HPDE6-E6E7 (cell line): Measurements from ENCODE around the gene COG3.

ENCODE experiments used
- DNase-seq: peaks from one replicate; pipeline ENCODE4 v3.0.0; 2011; ENCODE audit warnings: missing footprints; ENCODE audit errors: extremely low spot score

Gene COG3

GRCh38 chr13:45446181-45446580 lies 18.6 kb upstream of the COG3 start:
- DNase-seq = no peak

GRCh38 chr13:45447050-45447661 lies 17.6 kb upstream of the COG3 start:
- no peak for DNase-seq

- DNase-seq = no peak
These were observed 15.7 kb upstream of the COG3 start for GRCh38 chr13:45448965-45449559.

DNA sequence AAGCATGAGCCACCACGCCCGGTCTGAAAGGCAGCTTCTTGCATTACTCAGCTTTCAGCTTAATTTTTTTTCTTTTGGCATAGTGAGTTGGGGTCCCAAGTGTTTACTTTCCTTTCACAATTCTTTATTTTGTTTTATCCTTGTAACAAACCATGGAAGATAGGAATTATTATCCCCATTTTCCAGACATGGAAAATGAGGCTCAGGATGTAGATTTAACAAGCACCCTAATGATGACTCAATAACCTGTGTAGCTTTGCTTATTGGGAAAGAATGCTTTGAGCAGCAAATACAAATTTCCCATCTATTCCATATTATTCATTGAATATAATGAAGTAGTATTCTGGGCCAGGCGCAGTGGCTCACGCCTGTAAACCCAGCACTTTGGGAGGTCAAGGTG lies 13.5 kb upstream of the COG3 start:
- no peak for DNase-seq

GRCh38 chr13:45454204-45454603 lies 10.5 kb upstream of the COG3 start:
- DNase-seq = no peak

GRCh38 chr13:45456196-45456972 lies 8.4 kb upstream of the COG3 start:
- DNase-seq = no peak

DNA sequence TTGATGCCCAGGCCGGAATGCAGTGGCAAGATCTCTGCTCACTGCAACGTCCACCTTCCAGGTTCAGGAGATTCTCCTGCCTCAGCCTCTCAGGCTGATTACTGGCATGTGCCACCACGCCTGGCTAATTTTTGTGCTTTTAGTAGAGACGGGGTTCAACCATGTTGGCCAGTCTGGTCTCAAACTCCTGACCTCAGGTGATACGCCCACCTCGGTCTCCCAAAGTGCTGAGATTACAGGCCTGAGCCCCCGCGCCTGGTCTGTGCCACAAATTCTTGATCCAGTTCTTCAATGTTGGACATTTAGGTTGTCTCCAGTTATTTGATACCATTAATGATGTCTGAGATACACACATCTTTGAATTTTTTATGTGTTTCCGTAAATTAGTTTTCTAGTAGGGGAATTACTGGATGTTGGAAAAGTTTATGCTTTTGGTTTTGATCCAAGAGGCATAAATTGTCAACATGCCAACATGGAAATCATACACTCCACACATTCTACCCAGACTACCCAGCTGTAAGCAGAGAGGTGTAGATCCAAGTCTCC lies 525 bp upstream of the COG3 start:
- DNase-seq = no peak

DNA sequence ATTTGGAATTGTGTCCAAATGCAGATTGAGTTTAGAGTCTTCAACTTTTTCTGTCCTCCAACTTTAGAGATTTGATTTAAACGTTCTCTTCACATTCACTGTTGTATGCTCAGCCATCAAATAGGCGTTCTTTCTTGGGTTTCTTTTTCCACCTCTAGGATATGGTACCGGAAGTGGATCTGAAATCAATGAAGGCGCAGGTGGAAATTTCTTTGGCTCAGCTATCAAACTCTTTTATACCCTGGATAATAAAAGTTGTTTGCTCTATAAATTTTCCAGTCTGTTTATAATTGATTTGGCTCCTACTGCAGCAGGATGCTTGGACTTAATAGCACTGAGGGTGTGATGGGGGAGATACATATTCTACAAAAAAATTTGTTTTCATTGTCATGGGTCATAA lies 1.6 kb downstream of the COG3 start:
- no peak for DNase-seq

DNA sequence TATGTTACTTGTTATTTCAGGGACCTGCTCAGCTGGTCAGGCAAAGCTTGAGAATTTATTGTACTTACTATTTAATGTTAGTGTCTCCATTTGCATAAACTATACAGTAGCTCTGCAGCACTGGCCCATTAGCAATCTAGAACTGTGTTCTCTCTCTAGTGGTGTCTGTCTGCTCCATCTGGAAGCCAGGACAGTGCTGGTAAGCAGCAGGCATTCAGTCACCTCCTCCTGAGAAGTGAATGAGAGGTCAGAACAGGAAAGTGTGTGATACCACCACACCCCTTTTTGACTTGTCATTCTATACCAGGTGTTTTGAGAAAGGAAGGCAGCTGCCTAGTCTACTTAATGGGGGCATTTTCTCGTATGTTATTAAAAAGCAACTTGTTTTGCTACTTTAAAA lies 3.9 kb downstream of the COG3 start:
- DNase-seq = no peak

GRCh38 chr13:45472171-45472705 lies 7.5 kb downstream of the COG3 start:
- DNase-seq = no peak

DNA sequence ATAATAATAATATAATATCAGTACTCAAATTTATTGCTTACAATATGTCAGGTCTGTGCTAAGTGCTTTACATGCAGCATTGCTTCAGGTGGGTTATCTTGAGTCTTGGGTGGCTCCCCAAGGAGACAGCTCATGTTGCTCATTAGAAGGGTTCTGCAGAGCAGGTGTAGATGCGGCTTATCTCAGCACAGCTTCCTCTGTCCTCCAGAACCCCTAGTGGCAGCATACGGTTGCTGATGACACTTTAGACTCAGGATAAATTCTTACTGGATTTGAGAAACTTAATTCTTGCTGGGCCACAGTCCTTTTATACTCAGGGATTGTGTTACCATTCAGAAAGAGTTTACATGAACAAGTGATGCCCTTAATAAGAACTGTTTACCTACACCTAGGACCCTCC lies 8.9 kb downstream of the COG3 start:
- DNase-seq = no peak

DNA sequence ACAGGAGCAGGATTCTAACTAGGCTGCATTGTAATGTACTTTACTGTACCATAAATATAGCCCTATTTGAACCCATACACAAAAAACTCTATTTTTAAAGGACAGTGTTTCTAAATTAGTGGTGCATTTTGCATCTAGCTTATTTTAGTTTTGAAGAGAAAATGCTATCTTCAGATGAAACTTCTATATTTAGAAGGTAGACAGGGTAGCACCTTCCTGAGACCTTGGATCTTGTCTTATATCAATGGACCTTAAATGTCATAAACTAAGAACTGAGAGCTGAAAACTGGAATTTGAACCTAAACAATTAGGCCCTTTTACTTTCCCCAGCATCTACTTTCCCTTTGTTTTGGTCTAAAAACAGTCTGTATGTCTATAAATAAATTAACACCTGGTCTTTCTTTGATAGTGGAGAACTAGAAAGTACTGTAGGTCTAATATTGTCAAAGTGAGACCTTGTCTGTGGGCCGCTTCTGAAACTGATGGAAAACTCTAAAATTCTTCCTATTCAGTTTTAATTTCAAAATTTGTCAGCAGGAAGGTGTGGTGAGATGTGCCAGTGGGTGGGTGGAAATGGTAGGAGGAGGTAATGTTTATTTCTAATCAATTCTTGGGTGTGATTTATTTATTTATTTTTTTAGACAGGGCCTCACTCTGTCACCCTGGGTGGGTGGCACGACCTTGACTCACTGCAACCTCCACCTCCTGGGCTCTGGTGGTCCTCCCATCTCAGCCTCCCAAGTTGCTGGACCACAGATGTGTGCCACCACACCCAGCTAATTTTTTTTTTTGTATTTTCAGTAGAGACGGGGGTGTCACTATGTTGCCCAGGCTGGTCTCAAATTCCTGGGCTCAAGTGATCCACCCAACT lies 10.1 kb downstream of the COG3 start:
- no peak for DNase-seq

- DNase-seq = no peak
These were observed 14.9 kb downstream of the COG3 start for GRCh38 chr13:45479661-45480060.

DNA sequence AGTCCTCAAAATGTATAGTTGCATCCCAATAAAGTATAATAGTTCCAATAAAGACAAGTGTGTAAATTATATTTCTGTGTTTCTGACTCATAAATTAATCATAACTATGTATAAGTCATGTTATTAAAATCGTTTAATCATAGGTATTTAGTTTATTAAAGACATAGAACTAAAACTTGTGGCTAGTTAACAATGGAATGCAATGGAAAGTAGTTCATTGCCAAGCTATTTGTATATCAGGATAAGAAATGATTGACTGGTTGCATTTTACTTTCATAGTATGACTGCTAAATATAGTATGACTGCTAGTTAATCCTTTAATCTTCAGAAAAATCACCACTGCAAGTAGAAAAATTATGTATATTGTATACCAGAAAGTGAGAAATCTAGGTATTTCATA lies 16.9 kb downstream of the COG3 start:
- no peak for DNase-seq

- DNase-seq = peak; percentile 12
These were observed 17.9 kb downstream of the COG3 start for GRCh38 chr13:45482571-45483173.

DNA sequence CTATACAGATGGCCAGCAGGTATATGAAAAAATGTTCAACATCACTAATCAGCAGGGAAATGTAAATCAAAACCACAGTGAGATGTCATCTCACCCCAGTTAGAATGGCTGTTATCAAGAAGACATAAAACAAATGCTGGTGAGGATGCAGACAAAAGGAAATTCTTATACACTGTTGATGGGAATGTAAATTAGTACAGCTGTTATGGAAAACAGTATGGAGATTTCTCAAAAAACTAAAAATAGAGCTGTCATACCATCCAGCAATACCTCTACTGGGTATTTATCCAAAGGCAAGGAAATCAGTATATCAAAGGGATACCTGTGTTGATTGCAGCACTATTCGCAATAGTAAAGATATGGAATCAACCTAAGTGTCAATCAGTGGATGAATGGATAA lies 22.9 kb downstream of the COG3 start:
- DNase-seq = no peak

DNA sequence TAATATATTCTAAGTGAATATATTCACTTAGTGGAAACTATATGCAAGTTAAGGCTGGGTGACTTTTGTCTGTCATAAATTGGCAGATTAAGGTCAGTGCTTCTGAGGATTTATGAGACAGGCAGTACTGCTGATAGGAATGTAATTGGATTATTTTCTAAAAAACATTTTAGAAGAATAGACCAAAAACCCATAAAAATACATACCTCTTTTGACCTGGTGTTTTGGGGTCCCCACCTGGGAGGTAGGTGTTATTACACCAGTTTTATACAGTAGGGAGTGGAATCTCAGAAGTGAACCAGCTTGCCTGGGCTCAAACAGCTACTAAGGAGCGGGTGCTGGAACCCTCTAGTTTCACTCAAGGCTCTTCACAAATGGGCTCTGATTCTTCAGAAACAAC lies 25.3 kb downstream of the COG3 start:
- DNase-seq = no peak

DNA sequence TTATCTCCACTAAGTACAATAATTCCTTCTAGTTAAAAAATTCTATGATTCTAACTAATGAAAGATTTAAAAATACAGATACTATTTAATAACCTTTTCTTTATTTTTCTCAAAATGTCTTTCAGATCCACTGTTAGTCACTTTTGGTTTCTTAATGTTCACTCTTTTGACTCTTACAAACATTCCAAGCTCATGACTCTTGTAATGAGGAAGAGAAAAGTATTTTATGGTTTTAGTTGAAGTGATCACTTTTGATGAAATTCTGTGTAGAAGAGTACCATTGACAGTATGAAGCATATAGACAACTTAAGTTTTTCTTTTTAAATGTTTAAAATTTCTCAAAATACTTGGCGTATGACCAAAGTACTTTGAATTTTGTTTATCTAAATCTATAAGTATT lies 27.8 kb downstream of the COG3 start:
- DNase-seq = no peak

GRCh38 chr13:45496942-45497341 lies 32.2 kb downstream of the COG3 start:
- DNase-seq = no peak

GRCh38 chr13:45500492-45501174 lies 35.9 kb downstream of the COG3 start:
- no peak for DNase-seq

DNA sequence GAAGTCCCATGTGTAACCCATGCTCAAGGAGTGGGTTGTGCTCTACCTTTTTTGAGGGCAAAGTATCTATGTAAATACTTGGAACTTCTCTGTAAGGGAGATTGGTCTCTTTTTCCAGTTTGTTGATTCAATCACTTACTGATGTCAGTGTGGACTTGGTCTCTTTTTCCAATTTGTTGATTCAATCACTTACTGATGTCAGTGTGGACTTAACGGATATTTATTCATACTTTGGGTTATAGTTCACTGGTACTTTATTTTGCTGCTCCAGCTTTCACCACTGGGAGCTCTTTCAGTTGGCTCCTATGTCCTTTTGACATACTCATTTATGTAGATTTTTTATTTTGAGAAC lies 36.4 kb downstream of the COG3 start:
- no peak for DNase-seq
